Fibroblast of skin of right quadriceps (primary cell): Measurements from ENCODE around the gene MCU.
"Not testable (repeated sequence)": the region's sequence is repeated elsewhere in the genome, so short reads cannot be mapped to it uniquely, and the experiment has no call there.

Source experiments
- DNase-seq: peaks from one replicate; pipeline ENCODE4 v3.0.0-alpha.2; 2013

Gene MCU

GRCh38 chr10:72855129-72855528 is 163.2 kb downstream of the MCU start:
- DNase-seq: no peak

- DNase-seq: no peak
Observed at GRCh38 chr10:72855790-72856189, 163.8 kb downstream of the MCU start.

- no peak for DNase-seq
Observed at GRCh38 chr10:72858067-72858466, 166.1 kb downstream of the MCU start.

GRCh38 chr10:72862957-72863356 is 171.0 kb downstream of the MCU start:
- DNase-seq: no peak

GRCh38 chr10:72875250-72876055 is 183.5 kb downstream of the MCU start:
- peak; percentile 28 for DNase-seq

GRCh38 chr10:72879245-72879644 is 187.3 kb downstream of the MCU start:
- DNase-seq: no peak

- DNase-seq: no peak
Observed at GRCh38 chr10:72881291-72881690, 189.3 kb downstream of the MCU start.

- DNase-seq: peak; percentile 13
Observed at GRCh38 chr10:72883861-72884260, 191.9 kb downstream of the MCU start.

- no peak for DNase-seq
Observed at GRCh38 chr10:72885953-72886352, 194.0 kb downstream of the MCU start.

GRCh38 chr10:72886621-72887020 is 194.7 kb downstream of the MCU start:
- no peak for DNase-seq

- peak; percentile 28 for DNase-seq
Observed at GRCh38 chr10:72887043-72887442, 195.1 kb downstream of the MCU start.

GRCh38 chr10:72888151-72888638 is 196.3 kb downstream of the MCU start:
- no peak for DNase-seq

GRCh38 chr10:72889391-72889831 is 197.5 kb downstream of the MCU start:
- DNase-seq: peak; percentile 24

- no peak for DNase-seq
Observed at GRCh38 chr10:72890086-72890485, 198.1 kb downstream of the MCU start.

- no peak for DNase-seq
Observed at GRCh38 chr10:72893136-72893798, 201.3 kb downstream of the MCU start, which contains the start of gene OIT3. Gene OIT3 (plus strand): TSS chr10:72893739. CDS start chr10:72893799, 60 bp downstream.

GRCh38 chr10:72895236-72895850 is 203.4 kb downstream of the MCU start:
- DNase-seq: no peak

GRCh38 chr10:72898616-72899015 is 206.7 kb downstream of the MCU start:
- DNase-seq: no peak

GRCh38 chr10:72899545-72899944 is 207.6 kb downstream of the MCU start:
- no peak for DNase-seq

- DNase-seq: not testable (repeated sequence)
Observed at GRCh38 chr10:72903941-72904446, 212.1 kb downstream of the MCU start.

- DNase-seq: no peak
Observed at GRCh38 chr10:72904806-72905205, 212.9 kb downstream of the MCU start.

GRCh38 chr10:72906446-72906845 is 214.5 kb downstream of the MCU start:
- no peak for DNase-seq

- DNase-seq: no peak
Observed at GRCh38 chr10:72910705-72911104, 218.8 kb downstream of the MCU start.

GRCh38 chr10:72911758-72912157 is 219.8 kb downstream of the MCU start:
- no peak for DNase-seq
